ENCODE measurements around the gene RGS14.

RGS14 gene

GRCh38 chr5:177378884-177379883, 21.5 kb downstream of the RGS14 start:
- peak; percentile 93 for DNase-seq (ENCODE audit: low spot score)

GRCh38 chr5:177380805-177381126, 23.0 kb downstream of the RGS14 start:
- no peak for DNase-seq (ENCODE audit: low spot score)

DNA sequence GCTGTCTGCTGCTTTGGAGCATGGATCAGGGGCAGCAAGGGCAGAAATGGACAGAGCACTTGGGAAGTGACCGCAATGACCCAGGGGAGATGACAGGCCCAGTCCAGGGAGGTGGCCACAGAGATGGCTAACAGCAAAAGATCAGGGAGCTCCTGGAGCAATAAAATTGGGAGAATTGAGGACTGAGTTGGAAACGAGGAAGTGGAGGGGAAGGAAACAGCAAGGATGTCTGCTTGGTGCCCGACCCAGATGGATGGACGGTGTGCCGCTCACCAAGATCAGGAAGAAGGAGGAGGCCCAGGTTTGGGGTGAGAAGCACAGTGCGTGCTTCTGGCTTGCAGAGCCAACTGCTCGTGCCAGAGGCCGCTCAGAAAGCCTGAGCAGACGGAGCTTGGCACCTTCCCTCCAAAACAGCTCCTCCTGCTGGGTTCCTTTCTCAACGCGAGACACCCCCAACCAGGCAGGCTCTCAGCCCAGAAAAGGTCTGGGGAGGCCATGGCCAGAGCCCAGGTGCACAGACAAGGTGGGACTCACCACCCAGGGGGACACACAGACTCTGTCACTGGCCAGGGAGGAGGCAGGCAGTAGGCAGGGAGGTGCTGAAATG, 24.8 kb downstream of the RGS14 start:
- DNase-seq (ENCODE audit: low spot score) = no peak

DNA sequence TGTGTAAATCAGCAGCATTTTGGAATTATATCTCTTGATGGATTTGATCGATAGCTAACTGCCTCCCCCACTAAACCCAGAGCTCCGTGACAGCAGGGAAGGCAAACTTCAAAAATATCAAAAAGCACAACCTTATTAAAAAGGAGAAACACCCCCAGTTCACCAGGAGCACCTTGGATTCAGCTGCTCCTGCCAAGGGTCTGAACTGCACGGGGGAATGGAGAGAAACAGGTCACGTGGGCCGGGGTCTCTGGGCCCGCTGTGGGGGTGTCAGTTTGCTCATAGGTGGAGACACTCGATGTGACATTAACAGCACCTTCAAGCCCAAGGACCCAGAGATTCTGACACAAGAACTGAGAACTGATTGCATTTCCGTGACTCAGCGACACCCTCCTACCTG, 25.5 kb downstream of the RGS14 start:
- no peak for DNase-seq (ENCODE audit: low spot score)

DNA sequence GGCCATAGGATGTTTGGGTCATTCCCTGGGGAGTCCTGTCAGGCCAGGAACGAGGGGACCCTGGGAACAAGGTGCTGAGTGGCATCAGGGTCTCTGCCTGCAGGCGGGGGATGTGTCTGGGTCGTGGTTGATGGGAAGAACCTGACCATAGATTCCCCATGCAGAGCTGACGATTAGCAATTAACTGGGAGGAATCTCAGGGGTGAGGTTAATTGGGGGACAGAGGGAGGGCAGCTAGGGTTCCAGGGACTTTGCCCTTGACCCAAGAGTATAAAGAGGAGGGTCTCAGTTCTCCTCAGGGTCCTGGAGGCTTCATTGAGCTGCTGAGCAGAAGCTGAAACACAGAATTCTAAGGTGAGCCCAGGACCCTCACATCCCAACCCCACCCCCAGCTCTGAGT, 26.4 kb downstream of the RGS14 start, which contains the start of gene SLC34A1:
Gene SLC34A1 (plus strand): TSS at position 301 of the 400 bp plus-strand sequence. CDS start 1,308 bp downstream, outside the sequence.
- no peak for DNase-seq (ENCODE audit: low spot score)

GRCh38 chr5:177385720-177386119, 28.0 kb downstream of the RGS14 start:
- no peak for DNase-seq (ENCODE audit: low spot score)

- DNase-seq (ENCODE audit: low spot score) = no peak
Measured at GRCh38 chr5:177386542-177386941, 28.8 kb downstream of the RGS14 start.

GRCh38 chr5:177387405-177387804, 29.7 kb downstream of the RGS14 start:
- no peak for DNase-seq (ENCODE audit: low spot score)

DNA sequence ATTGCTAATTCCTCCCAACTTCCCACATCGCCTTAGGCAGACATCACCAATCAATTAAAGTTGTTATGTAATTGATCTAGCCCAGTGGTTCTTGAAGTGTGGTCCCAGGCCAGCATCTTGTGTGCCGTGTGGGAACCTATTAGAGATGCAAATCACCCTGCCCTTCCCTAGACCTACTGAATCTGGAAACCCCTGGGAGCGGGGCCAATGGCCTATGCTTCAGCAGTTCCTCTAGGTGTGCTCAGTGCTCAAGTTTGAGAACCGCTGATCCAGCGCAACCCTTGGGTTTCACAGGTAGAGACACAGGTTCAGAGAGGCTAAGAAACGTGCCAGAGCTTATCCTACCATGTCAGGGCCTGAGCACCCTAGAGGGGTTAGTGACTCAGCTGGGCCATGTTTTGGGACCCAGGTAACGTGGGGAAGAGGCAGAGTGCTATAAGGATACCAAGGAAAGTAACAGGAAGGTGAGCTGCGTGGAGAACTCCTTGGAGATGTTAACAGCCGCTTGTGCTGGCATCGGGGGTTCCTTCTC, 30.9 kb downstream of the RGS14 start:
- DNase-seq (ENCODE audit: low spot score) = no peak

- peak; percentile 91 for DNase-seq (ENCODE audit: low spot score)
Measured at GRCh38 chr5:177389241-177390169, 31.8 kb downstream of the RGS14 start.

GRCh38 chr5:177390363-177391300, 32.9 kb downstream of the RGS14 start:
- DNase-seq (ENCODE audit: low spot score) = peak; percentile 88

DNA sequence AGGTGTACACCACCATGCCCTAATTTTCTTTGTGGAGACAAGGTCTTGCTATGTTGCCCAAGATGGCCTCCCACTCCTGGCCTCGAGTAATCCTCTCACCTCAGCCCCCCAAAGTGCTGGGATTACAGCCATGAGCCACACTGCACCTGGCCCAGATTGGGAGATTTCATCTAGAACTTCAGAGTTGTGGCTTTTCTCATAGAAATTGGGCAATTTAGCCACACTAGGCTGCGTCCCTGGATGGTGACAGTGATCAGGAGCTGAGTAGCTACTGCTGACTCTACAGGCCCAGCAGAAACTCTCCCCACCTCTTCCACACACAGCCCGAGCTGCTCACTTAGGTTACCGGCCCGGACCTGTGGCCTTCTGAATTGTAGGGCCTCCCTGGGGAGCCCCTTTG, 35.0 kb downstream of the RGS14 start:
- DNase-seq (ENCODE audit: low spot score) = no peak

- no peak for DNase-seq (ENCODE audit: low spot score)
Measured at GRCh38 chr5:177393206-177393765, 35.6 kb downstream of the RGS14 start.

DNA sequence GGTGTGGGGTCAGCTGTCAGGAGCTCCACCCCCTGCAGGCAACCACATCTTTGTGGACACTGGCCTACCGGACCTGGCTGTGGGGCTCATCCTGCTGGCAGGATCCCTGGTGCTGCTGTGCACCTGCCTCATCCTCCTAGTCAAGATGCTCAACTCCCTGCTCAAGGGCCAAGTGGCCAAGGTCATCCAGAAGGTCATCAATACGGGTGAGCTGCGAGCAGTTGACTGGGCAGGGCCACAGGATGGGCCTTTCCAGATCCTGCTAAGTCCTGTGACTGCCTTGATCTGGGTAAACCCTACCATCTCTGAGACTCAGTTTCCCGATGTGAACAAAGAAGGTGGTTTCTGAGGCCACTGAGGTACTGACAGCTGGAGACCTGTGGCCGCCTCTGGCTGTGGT, 36.3 kb downstream of the RGS14 start:
- no peak for DNase-seq (ENCODE audit: low spot score)

- no peak for DNase-seq (ENCODE audit: low spot score)
Measured at GRCh38 chr5:177396078-177396477, 38.4 kb downstream of the RGS14 start.

DNA sequence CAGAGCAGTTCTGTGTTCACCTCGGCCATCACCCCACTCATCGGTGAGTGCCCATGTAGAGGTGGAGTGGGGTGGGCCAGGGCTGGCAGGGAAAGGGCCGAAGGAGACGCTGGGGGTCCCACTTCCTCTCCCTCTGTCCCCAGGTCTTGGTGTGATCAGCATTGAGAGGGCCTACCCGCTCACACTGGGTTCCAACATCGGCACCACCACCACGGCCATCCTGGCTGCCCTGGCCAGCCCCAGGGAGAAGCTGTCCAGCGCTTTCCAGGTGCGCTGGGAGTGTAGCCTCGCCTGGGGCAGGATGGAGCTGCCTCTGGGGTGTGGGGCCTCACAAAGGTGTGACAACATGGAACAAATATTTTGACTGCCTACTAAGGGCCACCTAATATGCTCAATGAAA, 39.1 kb downstream of the RGS14 start:
- DNase-seq (ENCODE audit: low spot score) = no peak

DNA sequence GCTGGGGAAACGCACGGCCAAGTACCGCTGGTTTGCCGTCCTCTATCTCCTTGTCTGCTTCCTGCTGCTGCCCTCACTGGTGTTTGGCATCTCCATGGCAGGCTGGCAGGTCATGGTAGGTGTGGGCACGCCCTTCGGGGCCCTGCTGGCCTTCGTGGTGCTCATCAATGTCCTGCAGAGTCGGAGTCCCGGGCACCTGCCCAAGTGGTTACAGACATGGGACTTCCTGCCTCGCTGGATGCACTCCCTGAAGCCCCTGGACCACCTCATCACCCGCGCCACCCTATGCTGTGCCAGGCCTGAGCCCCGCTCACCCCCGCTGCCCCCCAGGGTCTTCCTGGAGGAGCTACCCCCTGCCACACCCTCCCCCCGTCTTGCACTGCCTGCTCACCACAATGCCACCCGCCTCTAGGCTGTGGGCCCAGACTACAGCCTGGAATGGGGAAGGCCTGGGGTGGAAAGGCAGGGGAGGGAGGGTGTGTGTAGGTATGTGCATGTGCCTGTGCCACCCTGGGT, 40.2 kb downstream of the RGS14 start:
- no peak for DNase-seq (ENCODE audit: low spot score)

DNA sequence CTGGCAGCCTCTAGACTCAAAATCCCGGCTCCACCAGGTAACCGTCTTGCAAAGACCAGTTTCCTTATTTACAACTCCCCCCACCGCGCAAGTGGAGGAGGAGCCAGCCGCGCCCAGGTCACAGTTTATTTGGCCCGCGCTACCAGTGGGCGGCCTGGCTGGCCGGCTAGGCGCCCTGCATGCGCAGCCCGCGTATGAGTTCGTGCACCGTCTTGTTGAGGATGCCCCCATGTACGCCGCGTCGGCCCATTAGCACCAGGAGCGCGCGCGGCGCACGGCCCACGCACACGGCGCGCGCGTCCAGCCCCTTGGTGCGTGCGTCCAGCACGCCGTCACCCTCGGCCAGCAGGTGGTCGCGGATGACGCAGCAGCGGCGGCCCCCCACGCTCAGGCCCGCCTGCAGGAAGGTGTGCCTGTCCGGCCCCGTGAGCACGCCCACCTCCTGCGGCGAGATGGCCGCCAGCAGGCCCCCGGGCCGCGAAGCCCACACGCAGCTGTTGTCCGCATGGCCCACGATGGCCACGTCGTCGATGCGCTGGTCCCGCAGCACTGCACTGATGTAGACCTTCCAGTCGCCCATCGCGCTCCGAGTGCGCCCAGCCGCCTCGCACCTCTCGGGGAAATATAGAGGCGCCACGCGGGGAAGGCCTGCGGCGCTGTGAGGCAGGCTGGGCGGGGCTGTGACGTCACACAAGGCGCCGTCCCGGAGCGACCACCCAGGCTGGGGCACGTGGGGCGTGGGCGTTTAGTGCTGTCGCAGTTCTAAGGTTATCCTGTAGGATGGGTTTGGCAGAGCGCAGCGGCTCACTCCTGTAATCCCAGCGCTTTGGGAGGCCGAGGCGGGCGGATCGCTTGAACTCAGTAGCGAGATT, 42.5 kb downstream of the RGS14 start, which contains the start of gene PFN3:
Gene PFN3 (minus strand): TSS at position 665 of the 872 bp plus-strand sequence. CDS start 85 bp downstream, at position 580.
- no peak for DNase-seq (ENCODE audit: low spot score)

Measured in kidney tubule cell (primary cell).